HepG2 (cell line): ENCODE measurements around the gene NCAPG. TPM values are rescaled to one million over a fixed set of nuclear protein-coding genes. Genes with fewer than 3 reads are reported as not detected.

Experiments
- HDAC2 ChIP-seq: sonication (generic); formaldehyde crosslinking; IDR thresholded peaks from 2 replicates; pipeline ENCODE4 v1.4.0; 2020; ENCODE audit warnings: missing genetic modification reagents
- HNF4G ChIP-seq, 2 experiments: sonication (generic) in 1 of 2; formaldehyde crosslinking in 1 of 2; IDR thresholded peaks; 2 replicates each; pipeline versions ENCODE4 v1.4.0 to v1.6.1; 2011 to 2020; ENCODE audit warnings: borderline replicate concordance in 2 of 2, low read depth in 2 of 2, mild to moderate bottlenecking in 2 of 2, low read length in 1 of 2, missing genetic modification reagents in 1 of 2, moderate library complexity in 1 of 2
- JUNB ChIP-seq: sonication (generic); formaldehyde crosslinking; IDR thresholded peaks from 2 replicates; pipeline ENCODE4 v1.8.0; 2022; ENCODE audit warnings: missing genetic modification reagents, mild to moderate bottlenecking, borderline replicate concordance
- MAF1 ChIP-seq: sonication (generic); formaldehyde crosslinking; IDR thresholded peaks from 2 replicates; pipeline ENCODE4 v1.5.0; 2020; ENCODE audit warnings: missing genetic modification reagents, borderline replicate concordance
- NFE2L1 ChIP-seq: sonication (generic); formaldehyde crosslinking; IDR thresholded peaks from 2 replicates; pipeline ENCODE4 v1.4.0; 2020; ENCODE audit warnings: missing genetic modification reagents, mild to moderate bottlenecking, borderline replicate concordance
- NONO ChIP-seq, 2 experiments: fragments of 450-650 bp in 1 of 2; sonication (generic) in 1 of 2; formaldehyde crosslinking in 1 of 2; IDR thresholded peaks in 1 of 2; conservative IDR thresholded peaks in 1 of 2; 2 replicates each; pipeline versions ENCODE4 v1.6.1 to v1.8.0; 2017 to 2022; ENCODE audit warnings: mild to moderate bottlenecking in 1 of 2, missing genetic modification reagents in 1 of 2, moderate library complexity in 1 of 2
- PCBP1 ChIP-seq: fragments of 200-400 bp; formaldehyde crosslinking; IDR thresholded peaks from 2 replicates; pipeline ENCODE4 v1.6.1; 2017; ENCODE audit warnings: mild to moderate bottlenecking, low read depth, low read length, borderline replicate concordance
- REXO4 ChIP-seq: sonication (generic); formaldehyde crosslinking; IDR thresholded peaks from 2 replicates; pipeline ENCODE4 v1.8.0; 2022; ENCODE audit warnings: missing genetic modification reagents, mild to moderate bottlenecking, borderline replicate concordance
- SRSF9 ChIP-seq: fragments of 200-400 bp; formaldehyde crosslinking; IDR thresholded peaks from 2 replicates; pipeline ENCODE4 v1.6.1; 2018; ENCODE audit warnings: borderline replicate concordance, mild to moderate bottlenecking, low read depth, low read length; ENCODE audit not compliant: insufficient read depth, poor library complexity, severe bottlenecking
- ZNF260 ChIP-seq: sonication (generic); formaldehyde crosslinking; IDR thresholded peaks from 2 replicates; pipeline ENCODE4 v1.4.0; 2020; ENCODE audit warnings: missing genetic modification reagents, low read depth, mild to moderate bottlenecking, borderline replicate concordance
- ZNF562 ChIP-seq: sonication (generic); formaldehyde crosslinking; IDR thresholded peaks from 2 replicates; pipeline ENCODE4 v1.8.0; 2022; ENCODE audit warnings: missing genetic modification reagents, borderline replicate concordance
- polyA plus RNA-seq, 8 experiments: library from polyadenylated mRNA; depleted of rRNA in 3 of 8; stranded (reverse) in 7 of 8; unstranded in 1 of 8; fragments of >200 nt; fragmentation: Illumina TruSeq in 4 of 8; extraction: Trizol in 4 of 8; gene quantifications; 2 replicates each; pipeline versions ENCODE4 v1.2.1 to v1.2.3, GENCODE V29; 2011 to 2016; ENCODE audit warnings: low read depth in 4 of 8, missing spikeins in 1 of 8, mixed read lengths in 1 of 8; ENCODE audit not compliant: insufficient read depth in 1 of 8
- total RNA-seq, 5 experiments: library from RNA; depleted of rRNA; stranded (reverse); fragments of >200 nt; fragmentation: Illumina TruSeq; extraction: Trizol; gene quantifications; 2 replicates each; pipeline ENCODE4 v1.2.3, GENCODE V29; 2016; ENCODE audit warnings: low read depth in 1 of 5
- TF ChIP-seq, protein P1 (sequence below): sonication (generic); formaldehyde crosslinking; IDR thresholded peaks from 2 replicates; pipeline ENCODE4 v1.8.0; 2022; ENCODE audit warnings: mild to moderate bottlenecking, missing genetic modification reagents
- TF ChIP-seq, protein P2 (sequence below): sonication (generic); formaldehyde crosslinking; IDR thresholded peaks from 2 replicates; pipeline ENCODE4 v1.4.0; 2020; ENCODE audit warnings: missing genetic modification reagents
- TF ChIP-seq, protein P3 (sequence below): sonication (generic); formaldehyde crosslinking; IDR thresholded peaks from 2 replicates; pipeline ENCODE4 v1.4.0; 2020; ENCODE audit warnings: missing genetic modification reagents
- TF ChIP-seq, protein P4 (sequence below): sonication (generic); formaldehyde crosslinking; IDR thresholded peaks from 2 replicates; pipeline ENCODE4 v1.9.0; 2021; ENCODE audit warnings: missing genetic modification reagents, borderline replicate concordance

The NCAPG gene
- total and polyA plus RNA-seq, 2 of the 13 experiments (the other 11 are each of a cell fraction or from before 2014, with no cell fraction given): 14.8 to 61.9 TPM

DNA sequence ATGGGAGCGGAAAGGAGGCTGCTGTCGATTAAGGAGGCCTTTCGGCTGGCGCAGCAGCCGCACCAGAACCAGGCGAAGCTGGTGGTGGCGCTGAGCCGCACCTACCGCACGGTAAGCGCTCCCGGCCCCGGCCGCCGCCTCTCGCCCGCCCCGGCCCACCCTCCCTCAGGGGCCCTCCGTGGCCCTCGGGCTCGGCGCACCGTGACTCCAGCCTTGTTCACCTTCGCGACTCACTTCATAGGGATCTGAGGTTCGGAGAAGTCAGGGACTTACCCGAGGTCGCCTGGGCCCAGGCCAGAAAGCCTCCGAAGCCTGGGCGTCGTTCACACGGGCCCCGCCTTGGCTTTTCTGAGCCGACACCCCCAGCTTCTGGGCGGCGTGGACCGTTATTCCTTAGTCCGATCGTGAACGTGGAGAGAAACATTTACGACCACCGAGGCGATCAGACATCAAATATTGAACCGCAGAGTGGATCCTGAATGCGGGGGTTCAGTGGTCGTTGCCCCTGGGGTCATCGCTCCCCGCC lies 362 bp downstream of the NCAPG start (continued):
- TF ChIP-seq HNF4G (IDR thresholded peaks at IDR 0.05; ENCODE audit: borderline replicate concordance, low read depth, low read length) (no peak), HNF4G (CRISPR knock-in tag; IDR thresholded peaks at IDR 0.05; ENCODE audit: borderline replicate concordance, low read depth) (peak; percentile 39; the same call in 1 of the 2 replicates), SRSF9 (no peak), NFE2L1 (CRISPR knock-in tag) (no peak), MAF1 (no peak), REXO4 (CRISPR knock-in tag) (no peak), JUNB (CRISPR knock-in tag) (no peak), ZNF562 (CRISPR knock-in tag) (no peak), NONO (IDR thresholded peaks at IDR 0.05) (no peak), NONO (CRISPR knock-in tag; conservative IDR thresholded peaks at IDR 0.05) (no peak), HDAC2 (CRISPR knock-in tag) (no peak; the same call in 1 of the 2 replicates), ZNF260 (CRISPR knock-in tag) (no peak), PCBP1 (no peak)
- TF ChIP-seq, protein P1, sequence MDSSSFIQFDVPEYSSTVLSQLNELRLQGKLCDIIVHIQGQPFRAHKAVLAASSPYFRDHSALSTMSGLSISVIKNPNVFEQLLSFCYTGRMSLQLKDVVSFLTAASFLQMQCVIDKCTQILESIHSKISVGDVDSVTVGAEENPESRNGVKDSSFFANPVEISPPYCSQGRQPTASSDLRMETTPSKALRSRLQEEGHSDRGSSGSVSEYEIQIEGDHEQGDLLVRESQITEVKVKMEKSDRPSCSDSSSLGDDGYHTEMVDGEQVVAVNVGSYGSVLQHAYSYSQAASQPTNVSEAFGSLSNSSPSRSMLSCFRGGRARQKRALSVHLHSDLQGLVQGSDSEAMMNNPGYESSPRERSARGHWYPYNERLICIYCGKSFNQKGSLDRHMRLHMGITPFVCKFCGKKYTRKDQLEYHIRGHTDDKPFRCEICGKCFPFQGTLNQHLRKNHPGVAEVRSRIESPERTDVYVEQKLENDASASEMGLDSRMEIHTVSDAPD: no peak; the same call in 1 of the 2 replicates
- TF ChIP-seq, protein P2, sequence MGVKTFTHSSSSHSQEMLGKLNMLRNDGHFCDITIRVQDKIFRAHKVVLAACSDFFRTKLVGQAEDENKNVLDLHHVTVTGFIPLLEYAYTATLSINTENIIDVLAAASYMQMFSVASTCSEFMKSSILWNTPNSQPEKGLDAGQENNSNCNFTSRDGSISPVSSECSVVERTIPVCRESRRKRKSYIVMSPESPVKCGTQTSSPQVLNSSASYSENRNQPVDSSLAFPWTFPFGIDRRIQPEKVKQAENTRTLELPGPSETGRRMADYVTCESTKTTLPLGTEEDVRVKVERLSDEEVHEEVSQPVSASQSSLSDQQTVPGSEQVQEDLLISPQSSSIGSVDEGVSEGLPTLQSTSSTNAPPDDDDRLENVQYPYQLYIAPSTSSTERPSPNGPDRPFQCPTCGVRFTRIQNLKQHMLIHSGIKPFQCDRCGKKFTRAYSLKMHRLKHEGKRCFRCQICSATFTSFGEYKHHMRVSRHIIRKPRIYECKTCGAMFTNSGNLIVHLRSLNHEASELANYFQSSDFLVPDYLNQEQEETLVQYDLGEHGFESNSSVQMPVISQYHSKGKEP: no peak
- TF ChIP-seq, protein P3, sequence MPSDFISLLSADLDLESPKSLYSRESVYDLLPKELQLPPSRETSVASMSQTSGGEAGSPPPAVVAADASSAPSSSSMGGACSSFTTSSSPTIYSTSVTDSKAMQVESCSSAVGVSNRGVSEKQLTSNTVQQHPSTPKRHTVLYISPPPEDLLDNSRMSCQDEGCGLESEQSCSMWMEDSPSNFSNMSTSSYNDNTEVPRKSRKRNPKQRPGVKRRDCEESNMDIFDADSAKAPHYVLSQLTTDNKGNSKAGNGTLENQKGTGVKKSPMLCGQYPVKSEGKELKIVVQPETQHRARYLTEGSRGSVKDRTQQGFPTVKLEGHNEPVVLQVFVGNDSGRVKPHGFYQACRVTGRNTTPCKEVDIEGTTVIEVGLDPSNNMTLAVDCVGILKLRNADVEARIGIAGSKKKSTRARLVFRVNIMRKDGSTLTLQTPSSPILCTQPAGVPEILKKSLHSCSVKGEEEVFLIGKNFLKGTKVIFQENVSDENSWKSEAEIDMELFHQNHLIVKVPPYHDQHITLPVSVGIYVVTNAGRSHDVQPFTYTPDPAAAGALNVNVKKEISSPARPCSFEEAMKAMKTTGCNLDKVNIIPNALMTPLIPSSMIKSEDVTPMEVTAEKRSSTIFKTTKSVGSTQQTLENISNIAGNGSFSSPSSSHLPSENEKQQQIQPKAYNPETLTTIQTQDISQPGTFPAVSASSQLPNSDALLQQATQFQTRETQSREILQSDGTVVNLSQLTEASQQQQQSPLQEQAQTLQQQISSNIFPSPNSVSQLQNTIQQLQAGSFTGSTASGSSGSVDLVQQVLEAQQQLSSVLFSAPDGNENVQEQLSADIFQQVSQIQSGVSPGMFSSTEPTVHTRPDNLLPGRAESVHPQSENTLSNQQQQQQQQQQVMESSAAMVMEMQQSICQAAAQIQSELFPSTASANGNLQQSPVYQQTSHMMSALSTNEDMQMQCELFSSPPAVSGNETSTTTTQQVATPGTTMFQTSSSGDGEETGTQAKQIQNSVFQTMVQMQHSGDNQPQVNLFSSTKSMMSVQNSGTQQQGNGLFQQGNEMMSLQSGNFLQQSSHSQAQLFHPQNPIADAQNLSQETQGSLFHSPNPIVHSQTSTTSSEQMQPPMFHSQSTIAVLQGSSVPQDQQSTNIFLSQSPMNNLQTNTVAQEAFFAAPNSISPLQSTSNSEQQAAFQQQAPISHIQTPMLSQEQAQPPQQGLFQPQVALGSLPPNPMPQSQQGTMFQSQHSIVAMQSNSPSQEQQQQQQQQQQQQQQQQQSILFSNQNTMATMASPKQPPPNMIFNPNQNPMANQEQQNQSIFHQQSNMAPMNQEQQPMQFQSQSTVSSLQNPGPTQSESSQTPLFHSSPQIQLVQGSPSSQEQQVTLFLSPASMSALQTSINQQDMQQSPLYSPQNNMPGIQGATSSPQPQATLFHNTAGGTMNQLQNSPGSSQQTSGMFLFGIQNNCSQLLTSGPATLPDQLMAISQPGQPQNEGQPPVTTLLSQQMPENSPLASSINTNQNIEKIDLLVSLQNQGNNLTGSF (CRISPR knock-in tag): 0 out of 2 replicates have a peak, but pooled peaks have one; percentile 0
- TF ChIP-seq, protein P4, sequence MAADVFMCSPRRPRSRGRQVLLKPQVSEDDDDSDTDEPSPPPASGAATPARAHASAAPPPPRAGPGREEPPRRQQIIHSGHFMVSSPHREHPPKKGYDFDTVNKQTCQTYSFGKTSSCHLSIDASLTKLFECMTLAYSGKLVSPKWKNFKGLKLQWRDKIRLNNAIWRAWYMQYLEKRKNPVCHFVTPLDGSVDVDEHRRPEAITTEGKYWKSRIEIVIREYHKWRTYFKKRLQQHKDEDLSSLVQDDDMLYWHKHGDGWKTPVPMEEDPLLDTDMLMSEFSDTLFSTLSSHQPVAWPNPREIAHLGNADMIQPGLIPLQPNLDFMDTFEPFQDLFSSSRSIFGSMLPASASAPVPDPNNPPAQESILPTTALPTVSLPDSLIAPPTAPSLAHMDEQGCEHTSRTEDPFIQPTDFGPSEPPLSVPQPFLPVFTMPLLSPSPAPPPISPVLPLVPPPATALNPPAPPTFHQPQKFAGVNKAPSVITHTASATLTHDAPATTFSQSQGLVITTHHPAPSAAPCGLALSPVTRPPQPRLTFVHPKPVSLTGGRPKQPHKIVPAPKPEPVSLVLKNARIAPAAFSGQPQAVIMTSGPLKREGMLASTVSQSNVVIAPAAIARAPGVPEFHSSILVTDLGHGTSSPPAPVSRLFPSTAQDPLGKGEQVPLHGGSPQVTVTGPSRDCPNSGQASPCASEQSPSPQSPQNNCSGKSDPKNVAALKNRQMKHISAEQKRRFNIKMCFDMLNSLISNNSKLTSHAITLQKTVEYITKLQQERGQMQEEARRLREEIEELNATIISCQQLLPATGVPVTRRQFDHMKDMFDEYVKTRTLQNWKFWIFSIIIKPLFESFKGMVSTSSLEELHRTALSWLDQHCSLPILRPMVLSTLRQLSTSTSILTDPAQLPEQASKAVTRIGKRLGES: no peak
